Measurements from ENCODE around the gene POLL.

DNA sequence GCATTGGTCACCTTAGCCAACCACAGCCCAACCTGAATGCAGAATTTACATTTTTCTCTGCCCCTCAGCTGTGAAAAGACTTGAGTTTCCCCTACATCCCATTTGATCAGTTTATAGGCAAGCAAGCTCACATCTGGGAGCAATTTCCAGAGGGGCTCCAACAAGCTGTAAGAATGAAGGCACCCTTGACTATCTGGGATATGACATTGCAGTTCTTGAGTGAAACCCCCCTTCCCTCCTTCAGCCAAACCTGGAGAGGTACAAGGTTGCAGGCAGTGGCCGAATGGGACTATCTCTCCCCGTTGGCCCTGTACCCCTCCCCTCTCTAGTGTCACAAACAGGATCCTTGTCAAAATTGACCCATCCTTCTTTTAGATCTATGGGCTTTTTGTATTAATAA lies 30.5 kb downstream of the POLL start:
- TF ChIP-seq POLR2AphosphoS5 (IDR thresholded peaks at IDR 0.05): no peak
- TF ChIP-seq, protein P1, sequence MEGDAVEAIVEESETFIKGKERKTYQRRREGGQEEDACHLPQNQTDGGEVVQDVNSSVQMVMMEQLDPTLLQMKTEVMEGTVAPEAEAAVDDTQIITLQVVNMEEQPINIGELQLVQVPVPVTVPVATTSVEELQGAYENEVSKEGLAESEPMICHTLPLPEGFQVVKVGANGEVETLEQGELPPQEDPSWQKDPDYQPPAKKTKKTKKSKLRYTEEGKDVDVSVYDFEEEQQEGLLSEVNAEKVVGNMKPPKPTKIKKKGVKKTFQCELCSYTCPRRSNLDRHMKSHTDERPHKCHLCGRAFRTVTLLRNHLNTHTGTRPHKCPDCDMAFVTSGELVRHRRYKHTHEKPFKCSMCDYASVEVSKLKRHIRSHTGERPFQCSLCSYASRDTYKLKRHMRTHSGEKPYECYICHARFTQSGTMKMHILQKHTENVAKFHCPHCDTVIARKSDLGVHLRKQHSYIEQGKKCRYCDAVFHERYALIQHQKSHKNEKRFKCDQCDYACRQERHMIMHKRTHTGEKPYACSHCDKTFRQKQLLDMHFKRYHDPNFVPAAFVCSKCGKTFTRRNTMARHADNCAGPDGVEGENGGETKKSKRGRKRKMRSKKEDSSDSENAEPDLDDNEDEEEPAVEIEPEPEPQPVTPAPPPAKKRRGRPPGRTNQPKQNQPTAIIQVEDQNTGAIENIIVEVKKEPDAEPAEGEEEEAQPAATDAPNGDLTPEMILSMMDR (IDR thresholded peaks at IDR 0.05): no peak
- no peak for TF ChIP-seq EP300 (IDR thresholded peaks at IDR 0.05)
- TF ChIP-seq POLR2A (IDR thresholded peaks at IDR 0.05; ENCODE audit: low read depth): no peak
